Thymus (tissue), 11 donors: Measurements from ENCODE around the gene ARL8A. TPM values are rescaled to one million over a fixed set of nuclear protein-coding genes. Genes with fewer than 3 reads are reported as not detected.
"Not testable (repeated sequence)": the region's sequence is repeated elsewhere in the genome, so short reads cannot be mapped to it uniquely, and the experiment has no call there.

ENCODE experiments used
- DNase-seq, 9 donors: peaks; one replicate each; pipeline ENCODE4 v3.0.0-alpha.2; 2013; ENCODE audit warnings: low spot score in 9 of 9, low read depth in 6 of 9, missing footprints in 1 of 9
- H3K27ac ChIP-seq, 2 donors: one replicate each; pipeline ENCODE4 v1.5.1; 2013; ENCODE audit warnings: control low read depth in 1 of 2, low read depth in 1 of 2, low read length in 1 of 2, mild to moderate bottlenecking in 1 of 2, moderate library complexity in 1 of 2
- H3K27me3 ChIP-seq, 2 donors: one replicate each; pipeline ENCODE4 v1.5.1; 2013; ENCODE audit warnings: low read length in 1 of 2; ENCODE audit not compliant: control insufficient read depth in 2 of 2, insufficient read depth in 1 of 2
- H3K36me3 ChIP-seq, 2 donors: one replicate each; pipeline ENCODE4 v1.5.1; 2013; ENCODE audit warnings: low read length in 1 of 2, mild to moderate bottlenecking in 1 of 2, moderate library complexity in 1 of 2; ENCODE audit not compliant: control insufficient read depth in 2 of 2, insufficient read depth in 2 of 2
- H3K4me1 ChIP-seq, 2 donors: one replicate each; pipeline ENCODE4 v1.5.1; 2013; ENCODE audit warnings: low read length in 2 of 2; ENCODE audit not compliant: control insufficient read depth in 2 of 2, insufficient read depth in 2 of 2
- H3K4me3 ChIP-seq, 2 donors: one replicate each; pipeline ENCODE4 v1.5.1; 2013; ENCODE audit warnings: low read length in 2 of 2, control low read depth in 1 of 2, mild to moderate bottlenecking in 1 of 2
- H3K9me3 ChIP-seq, 2 donors: one replicate each; pipeline ENCODE4 v1.5.1; 2013; ENCODE audit warnings: low read length in 1 of 2, mild to moderate bottlenecking in 1 of 2; ENCODE audit not compliant: control insufficient read depth in 2 of 2, insufficient read depth in 1 of 2
- WGBS: extraction: QIAGEN DNeasy Blood & Tissue Kit; methylation state at CpG from one replicate; pipeline ENCODE4 v1.1.7; 2013; 5-methylcytosine and 5-hydroxymethylcytosine counted together
- polyA plus RNA-seq: library from polyadenylated mRNA; stranded (reverse); fragments of 200-250 nt; gene quantifications from one replicate; pipeline ENCODE4 v1.2.3, GENCODE V29; 2013
- total RNA-seq: library from RNA; stranded (reverse); fragments of 120-200 nt; gene quantifications from one replicate; pipeline ENCODE4 v1.2.4, GENCODE V29; 2013
- donor health status: healthy.

The ARL8A gene
- total and polyA plus RNA-seq, 2 donors, result 16.7 to 29.5 TPM

DNA sequence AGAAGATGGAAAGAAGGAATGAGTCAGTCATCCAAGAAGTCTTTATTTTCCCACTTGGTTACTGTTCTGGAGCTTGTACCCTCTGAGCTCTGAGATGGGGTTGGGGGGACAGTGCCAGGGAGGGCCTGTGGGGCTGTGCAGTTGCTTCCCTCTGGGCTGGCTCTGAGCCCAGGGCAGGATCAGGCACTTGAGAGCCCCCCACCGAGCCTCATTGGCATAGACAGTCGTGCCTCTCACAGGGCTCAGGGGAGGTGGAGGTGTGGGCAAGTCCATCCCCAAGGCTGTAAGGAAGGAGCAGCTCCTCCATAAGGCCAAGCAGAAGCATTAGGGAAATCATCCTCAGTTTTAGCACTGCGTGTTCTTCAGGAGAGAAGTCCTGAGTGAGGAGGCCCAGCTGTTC is 2.5 kb upstream of the ARL8A start:
- Histone ChIP-seq H3K36me3 (peaks cover 54 to 58% of the 10 kb centered on the region in 2 donors), H3K4me1 (peaks cover 21% of the 10 kb centered on the region in 2 donors), H3K4me3 (no peak overlapping the region), H3K9me3 (no peaks in the 10 kb centered on the region), H3K27me3 (no peaks in the 10 kb centered on the region), H3K27ac (peak overlapping the region in 1 of 2 donors; percentile 13)
- DNase-seq, result no peak
- 88% methylated on average over 3 of the region's 3 CpGs for WGBS

DNA sequence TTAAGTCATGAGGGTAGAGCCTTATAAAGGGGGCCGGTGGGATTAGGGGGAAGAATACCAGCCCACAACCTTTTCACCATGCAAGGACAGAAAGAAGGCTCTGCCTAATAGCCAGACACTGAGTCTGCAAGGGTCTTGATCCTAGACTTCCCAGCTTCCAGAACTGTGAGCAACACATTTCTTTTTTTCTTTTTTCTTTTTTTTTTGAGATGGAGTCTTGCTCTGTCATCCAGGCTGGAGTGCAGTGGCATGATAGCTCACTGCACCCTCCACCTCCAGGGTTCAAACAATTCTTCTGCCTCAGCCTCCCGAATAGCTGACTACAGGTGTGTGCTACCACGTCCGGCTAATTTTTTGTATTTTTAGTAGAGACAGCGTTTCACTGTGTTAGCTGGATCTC is 1.7 kb upstream of the ARL8A start:
- WGBS, result 96% methylated on average over 5 of the region's 5 CpGs

DNA sequence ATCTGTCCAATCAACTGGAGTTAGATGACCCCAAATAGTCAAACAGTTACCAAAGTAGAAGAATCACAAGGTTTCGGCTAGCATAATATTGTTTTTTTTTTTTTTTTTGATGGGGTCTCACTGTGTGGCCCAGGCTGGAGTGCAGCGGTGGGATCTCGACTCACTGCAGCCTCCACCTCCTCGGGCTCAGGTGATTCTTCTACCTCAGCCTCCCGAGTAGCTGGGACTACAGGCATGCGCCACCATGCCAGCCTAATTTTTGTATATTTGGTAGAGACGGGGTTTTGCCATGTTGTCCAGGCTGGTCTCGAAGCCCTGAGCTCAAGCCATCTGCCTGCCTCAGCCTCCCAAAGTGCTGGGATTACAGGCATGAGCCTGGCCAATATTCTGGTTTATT is 1.2 kb upstream of the ARL8A start:
- H3K4me1 ChIP-seq, result peaks cover 21% of the 10 kb centered on the region in 2 donors
- WGBS, result 97% methylated on average over 8 of the region's 8 CpGs

More for the DNA sequence above, 1.7 kb upstream of the ARL8A start:
- peaks cover 21% of the 10 kb centered on the region in 2 donors for H3K4me1 ChIP-seq
- no peak overlapping the region for H3K27ac ChIP-seq
- H3K4me3 ChIP-seq, result no peak overlapping the region
- no peak for DNase-seq
- peaks cover 47 to 51% of the 10 kb centered on the region in 2 donors for H3K36me3 ChIP-seq
- H3K9me3 ChIP-seq, result no peaks in the 10 kb centered on the region
- H3K27me3 ChIP-seq, result no peaks in the 10 kb centered on the region

DNA sequence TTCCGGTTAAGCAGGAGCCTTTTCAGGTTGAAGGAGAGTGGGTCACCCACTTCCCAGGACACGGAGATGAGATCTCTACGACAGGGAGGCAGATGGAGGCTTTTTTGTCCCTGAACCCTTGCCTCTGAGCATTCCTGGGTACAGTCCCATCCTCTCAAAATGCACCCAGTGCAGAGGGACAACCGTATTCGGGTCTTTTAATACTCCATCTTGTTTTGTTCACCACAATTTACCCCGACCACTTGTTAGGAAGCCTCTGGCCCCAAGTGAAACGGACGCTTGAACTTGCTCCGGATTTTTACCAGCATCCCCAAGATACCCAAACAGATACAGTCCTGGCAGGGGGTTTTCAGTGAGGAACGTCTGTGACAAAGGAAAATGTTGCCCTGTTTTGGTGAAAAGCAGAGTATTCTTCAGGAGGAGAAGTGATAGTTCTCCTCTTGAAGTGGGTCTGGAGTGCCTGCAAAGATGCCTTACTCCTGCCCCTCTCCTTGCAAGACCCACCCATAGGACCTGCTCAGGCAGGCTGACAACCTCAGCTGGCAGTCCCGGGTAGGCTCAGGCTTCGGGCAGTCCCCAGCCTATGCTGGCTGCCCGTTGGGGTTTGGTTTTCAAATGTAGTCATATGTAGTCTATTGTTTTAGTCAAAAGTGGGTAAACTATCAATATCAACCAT is 669 bp upstream of the ARL8A start:
- no peaks in the 10 kb centered on the region for H3K9me3 ChIP-seq
- H3K4me1 ChIP-seq, result peaks cover 21% of the 10 kb centered on the region in 2 donors
- peak in 1 of 9 donors; percentile 38 for DNase-seq
- WGBS, result 3% methylated on average over 13 of the region's 13 CpGs
- H3K27ac ChIP-seq, result no peak overlapping the region
- H3K36me3 ChIP-seq, result peaks cover 36 to 44% of the 10 kb centered on the region in 2 donors
- peak overlapping the region; percentile 55 to 94 for H3K4me3 ChIP-seq
- H3K27me3 ChIP-seq, result no peaks in the 10 kb centered on the region

More for the DNA sequence above, 1.2 kb upstream of the ARL8A start:
- H3K4me3 ChIP-seq, H3K9me3 ChIP-seq, H3K27ac ChIP-seq, H3K27me3 ChIP-seq, DNase-seq: not testable (repeated sequence)
- H3K36me3 ChIP-seq, result peaks cover 42 to 49% of the 10 kb centered on the region in 2 donors

DNA sequence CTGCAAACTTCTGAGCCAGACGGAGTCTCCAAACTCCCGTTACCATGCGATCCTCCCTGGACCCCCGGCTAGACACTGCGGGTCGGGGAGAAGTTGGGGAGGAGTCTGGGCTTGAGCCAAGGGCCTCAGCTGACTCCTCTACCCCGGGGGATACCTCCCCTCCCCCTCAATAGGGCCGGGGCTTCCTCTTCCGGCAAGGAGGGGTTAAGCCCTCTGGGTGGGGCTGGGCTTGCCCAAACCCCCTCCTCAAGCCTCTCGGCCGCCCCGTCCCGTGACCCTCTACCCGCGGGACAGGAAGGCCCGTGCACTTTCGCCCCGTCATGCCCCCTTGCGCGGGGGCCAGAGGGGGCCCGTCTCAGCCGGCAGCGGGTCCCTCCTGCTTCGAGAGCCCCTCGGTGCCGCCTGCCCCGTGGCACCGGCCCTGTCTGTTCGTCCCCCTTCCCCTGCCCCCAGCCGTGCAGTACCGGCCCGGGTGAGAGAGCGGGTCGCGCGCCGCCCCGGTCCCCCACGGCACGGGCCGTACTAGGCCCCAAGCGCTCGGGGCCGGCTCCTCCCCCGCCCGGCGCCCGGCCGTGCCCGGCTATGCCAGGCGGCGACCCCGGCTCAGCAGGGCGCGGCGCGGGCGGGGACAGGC is 652 bp downstream of the ARL8A start:
- under 1% methylated on average over 58 of the region's 58 CpGs for WGBS

DNA sequence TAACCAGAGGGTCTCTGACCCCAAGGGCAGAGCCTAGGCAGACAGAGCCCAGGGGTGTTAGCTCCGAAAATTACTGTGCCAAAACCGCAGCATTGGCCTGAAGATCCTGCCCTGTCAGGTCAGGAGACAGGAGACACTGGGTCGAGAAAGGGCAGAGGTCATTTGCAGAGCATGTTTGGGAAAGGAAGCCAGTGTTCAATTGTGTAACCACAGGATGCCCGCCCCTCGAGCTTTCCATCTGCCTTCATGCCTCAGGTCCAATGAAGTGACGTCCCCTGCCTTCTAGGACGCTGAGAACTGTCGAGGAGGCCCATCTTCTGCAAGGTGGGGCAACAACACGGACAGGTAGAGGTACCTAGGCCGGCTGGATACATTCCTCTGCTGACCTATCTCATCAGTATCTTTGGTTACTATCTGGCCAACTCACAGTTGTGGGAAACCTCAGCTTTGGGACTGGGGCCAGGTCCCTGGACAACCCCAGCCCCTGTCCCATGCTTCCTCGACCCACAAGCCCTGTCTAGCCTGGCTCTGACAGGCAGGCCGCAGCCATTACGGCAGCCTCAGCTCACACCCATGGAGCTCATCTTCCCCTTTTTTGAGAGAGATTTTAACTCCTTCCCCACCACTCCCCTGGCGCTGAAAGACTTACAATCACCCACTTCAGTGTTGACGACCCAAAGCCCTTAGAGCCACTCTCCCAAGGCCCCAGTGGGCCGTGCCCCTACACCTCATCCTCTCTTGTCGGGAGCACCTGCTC is 1.3 kb downstream of the ARL8A start:
- Histone ChIP-seq H3K9me3 (no peaks in the 10 kb centered on the region), H3K27ac (peak overlapping the region; percentile 74 to 80), H3K36me3 (peaks cover 18 to 29% of the 10 kb centered on the region in 2 donors), H3K4me1 (peaks cover 21% of the 10 kb centered on the region in 2 donors), H3K4me3 (peak overlapping the region; percentile 90 to 94), H3K27me3 (no peaks in the 10 kb centered on the region)
- no peak for DNase-seq
- WGBS, result 12% methylated on average over 17 of the region's 17 CpGs

More for the DNA sequence above, 652 bp downstream of the ARL8A start:
- Histone ChIP-seq H3K4me3 (peak overlapping the region; percentile 90 to 94), H3K4me1 (peaks cover 21% of the 10 kb centered on the region in 2 donors), H3K27ac (peak overlapping the region; percentile 74 to 82), H3K9me3 (no peaks in the 10 kb centered on the region), H3K36me3 (peaks cover 25 to 31% of the 10 kb centered on the region in 2 donors), H3K27me3 (no peaks in the 10 kb centered on the region)
- DNase-seq, result peak in 2 of 9 donors; percentile 53 to 68

DNA sequence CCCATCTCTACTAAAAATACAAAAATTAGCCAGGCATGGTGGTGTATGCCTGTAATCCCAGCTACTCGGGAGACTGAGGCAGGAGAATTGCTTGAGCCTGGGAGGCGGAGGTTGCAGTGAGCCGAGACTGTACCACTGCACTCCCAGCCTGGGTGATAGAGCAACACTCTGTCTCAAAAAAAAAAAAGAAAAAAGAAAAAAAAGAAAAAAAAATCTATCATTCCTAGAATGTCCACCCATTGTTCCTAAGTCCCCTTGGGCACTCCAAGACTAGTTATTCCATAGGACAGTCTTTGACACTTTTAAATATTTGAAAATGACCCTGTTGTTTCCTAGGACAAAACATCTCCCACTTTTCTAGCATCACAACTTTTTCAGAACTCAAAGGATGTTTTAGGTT is 3.1 kb downstream of the ARL8A start:
- not testable (repeated sequence) for H3K27ac ChIP-seq, H3K27me3 ChIP-seq, H3K4me3 ChIP-seq, DNase-seq, H3K9me3 ChIP-seq
- H3K36me3 ChIP-seq, result peaks cover 10 to 23% of the 10 kb centered on the region in 2 donors
- WGBS, result 98% methylated on average over 3 of the region's 3 CpGs
- peaks cover 21% of the 10 kb centered on the region in 2 donors for H3K4me1 ChIP-seq

DNA sequence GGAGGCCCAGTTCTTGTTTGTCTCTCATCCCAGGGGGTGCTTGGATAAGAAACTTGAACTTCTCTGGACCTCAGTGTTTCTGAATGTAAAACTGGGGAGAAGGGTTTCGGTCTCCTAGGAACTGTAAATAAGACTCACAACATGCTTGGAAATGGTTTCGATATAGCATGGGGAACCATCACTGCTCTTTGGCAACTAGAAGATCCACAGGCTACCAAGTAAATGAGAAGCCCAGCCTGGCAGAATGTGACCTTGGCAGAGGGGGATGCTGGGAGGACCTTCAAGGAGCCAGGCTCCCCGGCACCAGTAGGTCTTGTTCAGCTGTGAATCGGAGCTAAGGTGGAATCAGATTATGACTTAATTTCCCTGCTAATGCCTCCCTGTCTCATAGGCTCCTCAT is 3.7 kb downstream of the ARL8A start:
- peaks cover 10 to 23% of the 10 kb centered on the region in 2 donors for H3K36me3 ChIP-seq
- H3K27ac ChIP-seq, result no peak overlapping the region
- WGBS, result 98% methylated on average over 4 of the region's 4 CpGs

More for the DNA sequence above, 3.7 kb downstream of the ARL8A start:
- no peak for DNase-seq
- Histone ChIP-seq H3K27me3 (no peaks in the 10 kb centered on the region), H3K4me1 (peaks cover 21% of the 10 kb centered on the region in 2 donors), H3K4me3 (no peak overlapping the region), H3K9me3 (no peaks in the 10 kb centered on the region)
